Eye (tissue), 1 donor: Measurements from ENCODE around the gene LIX1.
"Not testable (repeated sequence)": the region's sequence is repeated elsewhere in the genome, so short reads cannot be mapped to it uniquely, and the experiment has no call there.

Source experiments
- DNase-seq: peaks from one replicate; pipeline ENCODE4 v3.0.0-alpha.2; 2015

LIX1 gene

DNA sequence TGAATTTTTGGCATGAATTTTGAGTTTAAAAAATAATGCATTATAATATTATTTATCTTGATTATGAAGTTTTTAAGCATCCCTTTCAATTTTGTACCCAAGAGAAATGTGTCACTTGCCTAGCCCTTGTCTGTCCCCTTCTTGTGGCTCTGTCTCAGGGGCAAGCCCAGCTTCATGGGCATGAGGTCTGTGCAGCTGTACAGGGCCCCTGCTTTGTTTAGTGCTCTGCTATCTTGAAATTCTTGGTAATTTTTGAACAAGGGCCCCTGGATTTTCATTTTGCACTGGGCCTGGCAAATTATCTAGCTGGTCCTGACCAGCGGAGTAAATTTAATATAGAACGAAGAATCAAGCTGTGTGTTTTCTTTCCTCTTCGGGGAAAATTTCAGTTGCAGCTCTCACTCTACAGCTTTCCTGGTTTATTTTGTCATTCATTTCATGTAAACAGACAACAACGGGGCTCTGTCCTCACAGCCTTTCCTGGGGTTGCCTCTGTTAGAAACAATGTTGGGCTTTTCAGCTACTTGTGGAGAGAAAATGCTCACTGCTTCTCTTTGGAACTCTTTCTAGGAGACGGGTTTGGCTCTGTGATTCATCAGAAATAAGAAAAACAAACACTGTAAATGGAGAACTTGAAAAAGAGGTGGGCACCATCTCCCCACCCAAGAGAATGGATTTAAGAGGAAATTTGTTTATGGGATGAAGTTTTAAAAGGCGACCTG, 41.1 kb downstream of the LIX1 start:
- DNase-seq, result no peak

GRCh38 chr5:97100476-97100875, 41.9 kb downstream of the LIX1 start:
- no peak for DNase-seq

DNA sequence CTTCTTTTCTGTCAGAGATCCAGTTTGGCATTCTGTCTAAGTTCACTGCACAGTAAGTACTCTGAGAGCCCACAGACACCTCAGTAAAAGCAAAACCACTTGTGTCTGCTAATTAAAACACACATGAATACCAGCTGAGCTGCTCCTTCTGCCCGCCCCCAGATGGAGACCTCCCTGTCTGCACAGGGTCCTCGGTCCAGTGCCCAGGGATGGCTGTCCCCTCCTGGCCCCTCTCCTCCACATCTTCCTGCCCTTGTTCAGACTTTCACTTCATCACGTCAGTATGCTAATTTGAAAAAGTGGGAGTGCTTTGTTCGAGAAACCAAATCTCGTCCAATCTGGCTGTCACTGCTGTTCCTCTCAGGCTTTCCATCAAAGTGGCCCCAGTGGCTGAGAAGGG, 43.5 kb downstream of the LIX1 start:
- no peak for DNase-seq

DNA sequence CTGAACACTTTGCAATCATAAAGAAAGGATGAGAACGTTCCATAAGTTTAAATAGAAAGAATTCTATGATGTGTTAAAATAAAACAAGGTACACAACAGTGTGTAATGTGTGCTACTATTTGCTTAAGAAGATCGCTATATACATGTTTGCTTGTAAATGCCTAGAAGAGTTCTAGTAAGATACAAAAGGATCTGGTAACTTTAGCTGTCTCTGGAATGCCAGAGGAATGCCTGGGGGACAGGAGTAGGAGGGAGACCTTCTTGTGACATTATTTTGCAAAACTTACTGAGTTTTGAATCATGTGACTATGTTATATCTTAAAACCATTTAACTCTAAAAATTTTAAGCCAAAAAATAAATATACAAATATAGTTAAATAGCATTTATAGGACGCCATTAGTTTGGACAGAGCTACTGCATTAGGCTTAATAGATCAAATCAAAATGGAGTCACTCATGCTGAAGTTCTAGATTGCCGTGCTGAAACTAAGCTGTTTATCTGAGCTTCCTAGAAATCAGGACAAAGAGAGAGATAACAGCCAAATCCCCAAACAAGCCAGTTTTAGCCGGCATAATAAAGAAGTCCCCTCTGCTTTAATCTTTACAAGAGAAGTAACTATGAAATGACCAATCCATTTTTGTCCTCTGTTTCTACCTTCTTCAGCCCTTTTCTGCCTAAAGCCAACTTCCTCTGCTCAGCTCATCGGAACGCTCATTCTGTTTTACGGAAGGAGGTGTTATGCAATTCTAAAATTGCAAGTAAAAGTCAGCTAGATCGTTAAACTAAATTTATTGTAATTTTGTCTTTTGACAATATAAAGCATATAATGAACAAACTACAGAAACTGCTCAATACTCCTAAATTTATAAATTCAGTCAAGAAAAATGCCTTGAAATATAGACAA, 44.8 kb downstream of the LIX1 start:
- DNase-seq, result no peak

DNA sequence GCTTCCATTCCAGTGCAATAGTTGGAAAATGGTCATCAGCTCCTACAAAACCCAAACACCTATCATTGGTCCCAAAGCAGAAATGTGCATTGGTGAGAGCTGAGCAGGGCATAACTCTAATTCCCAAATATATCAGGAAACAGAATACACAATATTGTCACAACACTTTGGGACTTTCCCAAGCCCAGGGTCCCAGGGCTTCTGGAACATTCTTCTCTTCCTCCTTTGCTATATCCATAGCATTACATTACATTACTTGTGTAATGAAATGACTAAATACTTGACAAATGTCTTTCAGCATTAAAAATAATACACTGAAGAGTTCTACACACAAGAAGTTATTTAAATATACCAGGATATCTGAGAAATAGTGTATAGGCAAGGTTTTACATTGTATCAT, 45.6 kb downstream of the LIX1 start:
- DNase-seq, result no peak

- DNase-seq, result no peak
Measured at GRCh38 chr5:97096191-97096590, 46.2 kb downstream of the LIX1 start.

- no peak for DNase-seq
Measured at GRCh38 chr5:97095318-97095732, 47.1 kb downstream of the LIX1 start.

- DNase-seq, result no peak
Measured at GRCh38 chr5:97094579-97095317, 47.7 kb downstream of the LIX1 start.

DNA sequence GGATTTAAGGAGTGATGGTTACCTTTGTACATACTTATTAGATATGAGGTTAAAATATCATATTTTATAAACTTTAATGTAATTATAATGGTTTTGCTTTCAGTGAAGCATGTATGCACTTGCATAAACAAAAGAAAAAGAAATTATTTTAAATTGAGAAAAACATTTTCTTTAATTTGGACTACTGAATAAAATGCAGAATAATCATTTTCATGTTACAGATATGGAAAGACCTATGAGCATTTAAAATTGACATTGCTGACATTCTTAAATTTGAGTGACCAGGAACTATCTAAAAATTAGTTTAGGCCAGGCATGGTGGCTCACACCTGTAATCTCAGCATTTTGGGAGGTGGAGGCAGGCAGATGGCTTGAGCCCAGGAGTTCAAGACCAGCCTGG, 49.2 kb downstream of the LIX1 start:
- no peak for DNase-seq

GRCh38 chr5:97090944-97091343, 51.5 kb downstream of the LIX1 start:
- DNase-seq, result no peak

DNA sequence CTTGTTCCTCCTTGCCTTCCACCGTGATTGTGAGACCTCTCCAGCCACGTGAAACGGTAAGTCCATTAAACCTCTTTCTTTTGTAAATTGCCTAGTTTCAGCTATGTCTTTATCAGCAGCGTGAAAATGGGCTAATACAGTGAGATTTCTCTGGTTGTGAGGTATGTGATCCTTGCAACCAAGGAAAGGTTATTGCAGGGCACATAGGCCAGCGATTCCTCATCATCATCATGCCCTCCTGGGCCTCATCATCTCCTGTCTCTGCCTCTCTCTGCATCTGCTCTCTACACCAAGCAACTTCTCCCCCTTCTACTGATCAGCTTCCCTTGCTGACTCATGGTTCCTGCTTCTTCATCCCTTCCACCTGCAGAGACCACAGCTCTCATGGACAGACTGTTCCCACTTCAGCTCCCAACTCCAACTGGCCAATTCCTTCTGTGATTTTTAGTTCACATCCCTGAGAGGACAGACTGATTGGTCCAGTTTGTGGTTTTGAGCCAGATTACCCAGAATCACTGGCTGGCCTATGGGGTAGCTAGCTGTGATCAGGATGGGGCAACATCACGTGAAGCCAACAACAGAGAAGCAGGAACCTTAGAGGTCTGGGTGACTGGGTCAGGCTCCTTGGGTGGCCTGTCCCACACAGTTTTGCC, 53.1 kb downstream of the LIX1 start:
- no peak for DNase-seq

DNA sequence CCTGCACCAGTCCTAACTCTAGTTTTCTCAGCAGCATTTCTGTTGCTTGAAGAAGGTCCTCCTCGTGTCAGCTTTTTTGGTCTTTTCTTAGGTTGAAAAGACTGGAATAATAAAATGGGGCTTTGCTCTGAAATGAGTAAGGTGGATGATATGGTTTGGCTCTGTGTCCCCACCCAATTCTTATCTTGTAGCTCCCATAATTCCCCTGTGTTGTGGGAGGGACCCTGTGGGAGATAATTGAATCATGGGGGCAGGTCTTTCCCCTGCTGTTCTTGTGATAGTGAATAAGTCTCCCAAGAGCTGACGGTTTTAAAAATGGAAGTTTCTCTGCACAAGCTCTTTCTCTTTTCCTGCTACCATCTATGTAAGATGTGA, 53.6 kb downstream of the LIX1 start:
- no peak for DNase-seq

DNA sequence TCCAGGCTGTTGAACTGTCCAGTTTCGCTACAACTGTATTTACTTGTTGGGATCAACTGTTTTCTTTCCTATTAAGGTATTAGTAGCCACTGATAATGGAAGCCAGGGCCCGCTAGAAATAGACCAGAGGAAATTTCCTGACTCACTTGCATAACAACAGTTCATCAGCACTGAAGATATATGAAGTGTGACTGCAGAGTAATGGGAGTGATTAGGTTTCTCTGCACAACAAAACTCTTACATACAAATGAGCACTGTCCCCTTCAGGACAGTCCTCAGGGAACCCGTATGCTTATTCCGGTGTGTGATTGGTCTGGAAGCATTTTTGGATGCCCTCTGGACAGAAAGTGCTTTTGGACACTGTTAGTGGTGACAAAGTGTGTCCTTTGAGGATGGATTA, 55.3 kb downstream of the LIX1 start:
- no peak for DNase-seq

DNA sequence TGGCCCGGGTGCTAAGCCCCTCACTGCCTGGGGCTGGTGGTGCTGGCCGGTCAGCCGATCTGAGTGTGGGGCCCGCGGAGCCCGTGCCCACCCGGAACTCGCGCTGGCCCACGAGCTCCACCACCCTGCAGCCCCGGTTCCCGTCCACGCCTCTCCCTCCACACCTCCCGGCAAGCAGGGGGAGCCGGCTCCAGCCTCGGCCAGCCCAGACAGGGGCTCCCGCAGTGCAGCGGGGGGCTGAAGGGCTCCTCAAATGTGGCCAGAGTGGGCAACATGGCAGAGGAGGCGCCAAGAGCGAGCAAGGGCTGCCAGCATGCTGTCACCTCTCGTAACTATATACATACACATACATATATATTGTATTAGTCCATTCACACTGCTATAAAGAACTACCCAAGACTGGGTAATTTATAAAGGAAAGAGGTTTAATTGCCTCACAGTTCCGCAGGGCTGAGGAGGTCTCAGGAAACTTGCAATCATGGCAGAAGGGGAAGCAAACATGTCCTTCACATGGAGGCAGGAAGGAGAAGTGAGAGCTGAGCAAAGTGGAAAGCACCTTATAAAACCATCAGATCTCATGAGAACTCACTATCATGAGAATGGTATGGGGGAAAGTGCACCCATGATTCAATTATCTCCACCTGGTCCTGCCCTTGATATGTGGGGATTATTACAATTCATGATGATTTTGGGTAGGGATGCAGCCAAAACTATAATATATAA, 56.8 kb downstream of the LIX1 start:
- no peak for DNase-seq

GRCh38 chr5:97084782-97085458, 57.5 kb downstream of the LIX1 start:
- not testable (repeated sequence) for DNase-seq

GRCh38 chr5:97078958-97079743, 63.3 kb downstream of the LIX1 start:
- DNase-seq, result no peak

- DNase-seq, result no peak
Measured at GRCh38 chr5:97077246-97077645, 65.2 kb downstream of the LIX1 start.

- DNase-seq, result no peak
Measured at GRCh38 chr5:97076098-97076497, 66.3 kb downstream of the LIX1 start.

DNA sequence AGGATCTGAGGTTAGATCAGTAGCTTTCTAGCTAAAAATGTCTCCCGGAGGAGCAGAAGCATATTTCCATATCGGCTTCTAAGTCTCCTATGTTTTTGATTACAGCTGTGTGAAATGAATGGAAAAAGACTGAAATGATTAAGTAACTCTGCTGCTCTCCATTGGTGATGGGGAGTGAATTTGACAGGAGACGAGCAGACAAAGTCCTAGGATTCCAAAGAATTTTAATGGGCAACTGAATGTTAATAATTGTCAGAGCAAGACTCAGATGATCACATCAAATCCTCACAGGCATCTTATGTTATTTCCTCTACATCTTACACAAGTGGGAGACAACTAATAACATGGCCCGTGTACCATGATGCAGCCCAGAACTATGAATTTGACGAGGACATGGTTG, 66.8 kb downstream of the LIX1 start:
- DNase-seq, result peak; percentile 91

DNA sequence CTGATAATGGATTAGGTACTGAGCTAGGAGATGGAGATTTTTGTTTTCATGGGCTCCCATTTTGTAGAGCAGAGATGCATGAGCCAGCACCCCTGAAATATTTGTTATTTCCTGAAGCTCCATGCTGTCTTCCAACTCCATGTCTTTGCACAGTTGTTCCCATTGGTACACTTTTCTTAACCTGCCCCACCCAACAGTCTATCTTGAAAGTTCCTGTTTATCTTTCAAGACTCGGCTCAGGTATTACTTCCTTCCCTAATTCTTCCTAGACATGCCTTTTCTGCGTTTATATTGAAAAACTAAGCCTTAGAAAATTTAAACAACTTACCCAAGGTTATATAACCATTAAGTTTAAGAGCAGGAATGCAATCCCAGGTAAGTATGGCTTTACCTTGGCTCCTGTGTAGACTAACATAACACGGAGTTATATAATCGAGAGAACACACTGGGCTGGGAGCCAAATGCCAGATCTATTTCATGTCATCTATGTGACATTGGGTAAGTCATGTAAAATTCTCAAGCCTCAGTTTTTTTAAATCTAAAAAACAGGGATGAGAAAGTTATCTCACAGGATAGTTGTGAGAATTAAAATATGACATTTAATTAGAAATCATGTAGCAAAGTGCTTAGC, 67.4 kb downstream of the LIX1 start:
- DNase-seq, result peak; percentile 47
